Activated T-cell treated with anti-CD3 and anti-CD28 coated beads, Interleukin-2, amount 50 U/mL, for 72 hours (primary cell): Measurements from ENCODE around the gene CDC42BPA. TPM values are rescaled to one million over a fixed set of nuclear protein-coding genes. Genes with fewer than 3 reads are reported as not detected.
A peak's percentile ranks its signal among the peaks of the same experiment; 100 is the strongest.

Source experiments
- ATAC-seq, 2 donors: fragments of 150-1000 bp; cut with Tn5 transposase; replicated peaks in 1 of 2; 2 replicates each; pipeline ENCODE4 v1.10.0; 2021; ENCODE audit warnings: moderate library complexity in 2 of 2, mild to moderate bottlenecking in 1 of 2
- DNase-seq, 2 donors: peaks; one replicate each; pipeline ENCODE4 v3.0.0; 2021 to 2022; ENCODE audit warnings: mixed read lengths in 1 of 2
- H3K27ac Mint-ChIP-seq: one replicate; pipeline ENCODE4 v1.8.0; 2022; ENCODE audit warnings: mild to moderate bottlenecking, moderate library complexity, mixed read lengths
- H3K27me3 Mint-ChIP-seq: one replicate; pipeline ENCODE4 v1.8.0; 2022; ENCODE audit warnings: low read depth, mixed read lengths
- H3K36me3 Mint-ChIP-seq, 2 donors: one replicate each; pipeline ENCODE4 v1.8.0; 2022; ENCODE audit warnings: mixed read lengths in 2 of 2, mild to moderate bottlenecking in 1 of 2; ENCODE audit not compliant: insufficient read depth in 2 of 2
- H3K4me1 Mint-ChIP-seq: one replicate; pipeline ENCODE4 v1.8.0; 2022; ENCODE audit warnings: low read depth, mixed read lengths
- H3K4me3 Mint-ChIP-seq, 2 donors: one replicate each; pipeline ENCODE4 v1.8.0; 2022; ENCODE audit warnings: mild to moderate bottlenecking in 2 of 2, mixed read lengths in 2 of 2, moderate library complexity in 2 of 2
- H3K9me3 Mint-ChIP-seq, 2 donors: one replicate each; pipeline ENCODE4 v1.8.0; 2022; ENCODE audit warnings: mixed read lengths in 2 of 2
- total RNA-seq, 2 donors: library from RNA; stranded (reverse); gene quantifications; one replicate each; pipeline ENCODE4 v1.2.3, GENCODE V29; 2022

CDC42BPA gene
- total RNA-seq, 2 donors from 2014 or later = 6.2 to 11.6 TPM

GRCh38 chr1:226971765-226972164 lies 346.5 kb downstream of the CDC42BPA start:
- Mint-ChIP-seq H3K27ac (no peak overlapping the region), H3K9me3 (peaks cover 4 to 6% of the 10 kb centered on the region in 2 donors), H3K4me3 (no peak overlapping the region), H3K36me3 (peaks cover 6 to 18% of the 10 kb centered on the region in 2 donors), H3K4me1 (peaks cover 7% of the 10 kb centered on the region), H3K27me3 (no peaks in the 10 kb centered on the region)
- ATAC-seq = no peak
- DNase-seq = no peak

GRCh38 chr1:226967665-226968064 lies 350.6 kb downstream of the CDC42BPA start:
- H3K27me3 Mint-ChIP-seq = no peaks in the 10 kb centered on the region
- DNase-seq (no peak), ATAC-seq (no peak)
- peaks cover 12% of the 10 kb centered on the region for H3K4me1 Mint-ChIP-seq
- peaks cover 8 to 18% of the 10 kb centered on the region in 2 donors for H3K36me3 Mint-ChIP-seq
- H3K27ac Mint-ChIP-seq = no peak overlapping the region
- H3K4me3 Mint-ChIP-seq = no peak overlapping the region
- peaks cover 4 to 6% of the 10 kb centered on the region in 2 donors for H3K9me3 Mint-ChIP-seq

- no peak for ATAC-seq
- H3K4me3 Mint-ChIP-seq = no peak overlapping the region
- H3K4me1 Mint-ChIP-seq = peaks cover 12% of the 10 kb centered on the region
- no peak for DNase-seq
- peaks cover 4 to 14% of the 10 kb centered on the region in 2 donors for H3K36me3 Mint-ChIP-seq
- no peaks in the 10 kb centered on the region for H3K27me3 Mint-ChIP-seq
- H3K9me3 Mint-ChIP-seq = peaks cover under 1 to 2% of the 10 kb centered on the region in 2 donors
- H3K27ac Mint-ChIP-seq = no peak overlapping the region
Measured at GRCh38 chr1:226966683-226967082, 351.6 kb downstream of the CDC42BPA start.

GRCh38 chr1:226965581-226966440 lies 352.5 kb downstream of the CDC42BPA start:
- Mint-ChIP-seq H3K4me3 (no peak overlapping the region), H3K27me3 (no peaks in the 10 kb centered on the region), H3K36me3 (peaks cover 2 to 12% of the 10 kb centered on the region in 2 donors), H3K9me3 (no peaks in the 10 kb centered on the region), H3K4me1 (peaks cover 12% of the 10 kb centered on the region), H3K27ac (no peak overlapping the region)
- no peak for ATAC-seq
- DNase-seq = no peak

GRCh38 chr1:226964611-226965486 lies 353.4 kb downstream of the CDC42BPA start:
- Mint-ChIP-seq H3K4me3 (no peak overlapping the region), H3K4me1 (peaks cover 12% of the 10 kb centered on the region), H3K36me3 (peaks cover 2 to 10% of the 10 kb centered on the region in 2 donors), H3K27me3 (no peaks in the 10 kb centered on the region), H3K27ac (no peak overlapping the region), H3K9me3 (peaks cover 0 to under 1% of the 10 kb centered on the region in 2 donors)
- no peak for ATAC-seq
- no peak for DNase-seq

GRCh38 chr1:226964068-226964425 lies 354.2 kb downstream of the CDC42BPA start:
- no peak overlapping the region for H3K27ac Mint-ChIP-seq
- no peaks in the 10 kb centered on the region for H3K27me3 Mint-ChIP-seq
- H3K9me3 Mint-ChIP-seq = peaks cover 0 to 2% of the 10 kb centered on the region in 2 donors
- no peak for ATAC-seq
- peaks cover 2 to 3% of the 10 kb centered on the region in 2 donors for H3K36me3 Mint-ChIP-seq
- peaks cover 12% of the 10 kb centered on the region for H3K4me1 Mint-ChIP-seq
- H3K4me3 Mint-ChIP-seq = no peak overlapping the region
- no peak for DNase-seq

GRCh38 chr1:226962421-226963391 lies 355.6 kb downstream of the CDC42BPA start:
- Mint-ChIP-seq H3K36me3 (peaks cover 3 to 4% of the 10 kb centered on the region in 2 donors), H3K27ac (no peak overlapping the region), H3K27me3 (no peaks in the 10 kb centered on the region), H3K9me3 (peaks cover 0 to 2% of the 10 kb centered on the region in 2 donors), H3K4me3 (no peak overlapping the region), H3K4me1 (peaks cover 15% of the 10 kb centered on the region)
- no peak for ATAC-seq
- DNase-seq = no peak

GRCh38 chr1:226960944-226961765 lies 357.1 kb downstream of the CDC42BPA start:
- peaks cover 1 to 7% of the 10 kb centered on the region in 2 donors for H3K36me3 Mint-ChIP-seq
- DNase-seq (peak in 1 of 2 donors; percentile 12), ATAC-seq (peak; percentile 45 to 60)
- H3K9me3 Mint-ChIP-seq = peaks cover 2 to 3% of the 10 kb centered on the region in 2 donors
- no peaks in the 10 kb centered on the region for H3K27me3 Mint-ChIP-seq
- no peak overlapping the region for H3K27ac Mint-ChIP-seq
- H3K4me1 Mint-ChIP-seq = peaks cover 10% of the 10 kb centered on the region
- H3K4me3 Mint-ChIP-seq = no peak overlapping the region

- DNase-seq (no peak), ATAC-seq (no peak)
- Mint-ChIP-seq H3K4me1 (peaks cover 10% of the 10 kb centered on the region), H3K27me3 (no peaks in the 10 kb centered on the region), H3K27ac (no peak overlapping the region), H3K4me3 (no peak overlapping the region), H3K36me3 (peaks cover 4 to 10% of the 10 kb centered on the region in 2 donors), H3K9me3 (peaks cover 2 to 3% of the 10 kb centered on the region in 2 donors)
Measured at GRCh38 chr1:226960256-226960655, 358.0 kb downstream of the CDC42BPA start.

- Mint-ChIP-seq H3K4me3 (no peak overlapping the region), H3K27me3 (no peaks in the 10 kb centered on the region), H3K4me1 (peaks cover 8% of the 10 kb centered on the region), H3K36me3 (peaks cover 4 to 12% of the 10 kb centered on the region in 2 donors), H3K9me3 (peaks cover 2 to 3% of the 10 kb centered on the region in 2 donors), H3K27ac (no peak overlapping the region)
- ATAC-seq (no peak), DNase-seq (no peak)
Measured at GRCh38 chr1:226958300-226958699, 360.0 kb downstream of the CDC42BPA start.

GRCh38 chr1:226957714-226958113 lies 360.6 kb downstream of the CDC42BPA start:
- no peak for ATAC-seq
- no peak for DNase-seq
- peaks cover 2 to 3% of the 10 kb centered on the region in 2 donors for H3K9me3 Mint-ChIP-seq
- H3K4me1 Mint-ChIP-seq = peaks cover 5% of the 10 kb centered on the region
- H3K27me3 Mint-ChIP-seq = no peaks in the 10 kb centered on the region
- H3K36me3 Mint-ChIP-seq = peaks cover 4 to 12% of the 10 kb centered on the region in 2 donors
- no peak overlapping the region for H3K4me3 Mint-ChIP-seq
- H3K27ac Mint-ChIP-seq = peak overlapping the region; percentile 48
